Heart left ventricle (tissue), 16 donors: ENCODE results near the gene FCHSD2. TPM values are rescaled to one million over a fixed set of nuclear protein-coding genes. Genes with fewer than 3 reads are reported as not detected.
"Not testable (repeated sequence)": the region's sequence is repeated elsewhere in the genome, so short reads cannot be mapped to it uniquely, and the experiment has no call there.

ENCODE experiments used
- ATAC-seq, 4 donors: fragments of 200-7000 bp; cut with Tn5 transposase; one replicate each; pipeline ENCODE4 v1.9.1; 2020 to 2022; ENCODE audit warnings: moderate library complexity in 4 of 4, mild to moderate bottlenecking in 3 of 4, moderate number of reproducible peaks in 1 of 4
- DNase-seq, 5 donors: peaks; one replicate each; pipeline ENCODE4 v3.0.0-alpha.2; 2020
- H3K27ac ChIP-seq, 12 donors: fragments of 200-600 bp; sonication (generic) in 4 of 12; one replicate each; pipeline versions ENCODE4 v1.5.0 to v1.8.0; 2016 to 2022; ENCODE audit warnings: mild to moderate bottlenecking in 2 of 12
- H3K27me3 ChIP-seq, 9 donors: fragments of 200-600 bp; sonication (generic) in 2 of 9; one replicate each; pipeline versions ENCODE4 v1.5.1 to v1.8.0; 2016 to 2022; ENCODE audit warnings: mild to moderate bottlenecking in 3 of 9
- H3K36me3 ChIP-seq, 9 donors: fragments of 200-600 bp; sonication (generic) in 2 of 9; one replicate each; pipeline versions ENCODE4 v1.5.0 to v1.8.0; 2018 to 2022; ENCODE audit warnings: mild to moderate bottlenecking in 2 of 9
- H3K4me1 ChIP-seq, 12 donors: fragments of 200-600 bp; sonication (generic) in 4 of 12; one replicate each; pipeline versions ENCODE4 v1.5.0 to v1.8.0; 2016 to 2022; ENCODE audit warnings: mild to moderate bottlenecking in 3 of 12
- H3K4me3 ChIP-seq, 12 donors: fragments of 200-600 bp; sonication (generic) in 4 of 12; one replicate each; pipeline versions ENCODE4 v1.5.0 to v1.8.0; 2017 to 2022; ENCODE audit warnings: mild to moderate bottlenecking in 9 of 12, moderate library complexity in 4 of 12
- H3K9me3 ChIP-seq, 12 donors: fragments of 200-600 bp; sonication (generic) in 4 of 12; one replicate each; pipeline versions ENCODE4 v1.5.0 to v1.8.0; 2016 to 2022; ENCODE audit warnings: mild to moderate bottlenecking in 1 of 12
- CTCF ChIP-seq, 12 donors: fragments of 200-600 bp; sonication (generic) in 4 of 12; IDR thresholded peaks; one replicate each; pipeline versions ENCODE4 v1.5.0 to v1.8.0; 2018 to 2022; ENCODE audit warnings: antibody characterized with exemption in 12 of 12, mild to moderate bottlenecking in 5 of 12
- POLR2A ChIP-seq, 2 donors: fragments of 450-650 bp; IDR thresholded peaks; one replicate each; pipeline ENCODE4 v1.6.1; 2017; ENCODE audit warnings: antibody characterized with exemption in 2 of 2, mild to moderate bottlenecking in 2 of 2, moderate library complexity in 2 of 2
- WGBS, 4 donors: extraction: QIAGEN DNeasy Blood & Tissue Kit in 2 of 4; methylation state at CpG; one replicate each; pipeline versions ENCODE4 v1.1.5 to v1.1.7; 2013 to 2018; 5-methylcytosine and 5-hydroxymethylcytosine counted together
- intact Hi-C, 10 donors: fragments of 100-400 bp; cut with DNase I; formaldehyde crosslinking; loops; one replicate each; pipeline versions ENCODE4 v1.11.1 to v1.14.2; 2022
- polyA plus RNA-seq, 2 donors: library from polyadenylated mRNA; stranded (reverse); fragments of 200-250 nt; gene quantifications; one replicate each; pipeline ENCODE4 v1.2.3, GENCODE V29; 2013
- total RNA-seq, 9 donors: library from RNA; depleted of rRNA in 2 of 9; stranded (reverse); fragments of >200 nt in 2 of 9; fragmentation: NEBNext Ultra II Directional in 3 of 9; extraction: Animal tissue kit (Norgen Biotek cat#: 25700) in 3 of 9; gene quantifications; one replicate each; pipeline versions ENCODE4 v1.1.0 to v1.2.4, GENCODE V29; 2016 to 2023
- donor health status: ischemic (EF 13 %, LVEDD 7.1; RV severe dilation, severe dysfunction).
- donor health status: healthy with polysubstance abuse.
- donor health status: DM: no; HTN: yes; CAD: no.
- donor health status: DM: no; HTN: no; CAD: no.
- donor health status: ischemic (EF 25% LVEDD 6.9; RV normal size, moderate dysfunction).
- donor health status: ischemic (EF 25% LVEDD 5.7; RV mildly dilated, moderate dysfunction).
- donor health status: healthy.
- donor health status: DM: yes; HTN: yes; CAD: no.
- donor health status: ischemic (EF 35%, LVEDD 5.7; RV mildly dilated, moderate dysfunction).
- donor health status: nonischemic (EF 11% LVEDD 7.7; RV severe dilation, severe dysfunction).
- donor health status: DM: yes; HTN: yes; CAD: no.
- donor health status: PGD.
- donor health status: ischemic (EF 29% LVEDD 5.4; RV normal size, mild dysfunction).
- donor health status: nonischemic (EF 23%, LVEDD 6.1; RV moderate dilation, normal function).

FCHSD2 gene
- total and polyA plus RNA-seq, 11 donors: 9.9 to 61.1 (median 39.0) TPM

- TF ChIP-seq POLR2A (IDR thresholded peaks at IDR 0.05): no peak
- TF ChIP-seq CTCF (IDR thresholded peaks at IDR 0.05): no peak
- no peaks in the 10 kb centered on the region for H3K27me3 ChIP-seq
- no peak overlapping the region for H3K27ac ChIP-seq
- 95 to 98% (median 95%) methylated on average over 2 of the region's 2 CpGs for WGBS, 4 donors
- H3K9me3 ChIP-seq: no peaks in the 10 kb centered on the region
- H3K4me3 ChIP-seq: no peak overlapping the region
- DNase-seq: no peak
- intact Hi-C loops: no loop called here
- peaks cover 0 to 77% (median 68%) of the 10 kb centered on the region in 9 donors for H3K36me3 ChIP-seq
- no peak for ATAC-seq
- peaks cover 0 to 74% (median 11%) of the 10 kb centered on the region in 12 donors for H3K4me1 ChIP-seq
Observed at GRCh38 chr11:72983560-72983959, 158.6 kb downstream of the FCHSD2 start.

- H3K9me3 ChIP-seq: peaks cover 0 to 7% (median 0%) of the 10 kb centered on the region in 12 donors
- intact Hi-C loops: no loop called here
- H3K36me3 ChIP-seq: peaks cover 0 to 69% (median 64%) of the 10 kb centered on the region in 9 donors
- TF ChIP-seq CTCF (IDR thresholded peaks at IDR 0.05): no peak
- TF ChIP-seq POLR2A (IDR thresholded peaks at IDR 0.05): no peak
- peaks cover 0 to 68% (median 9%) of the 10 kb centered on the region in 12 donors for H3K4me1 ChIP-seq
- H3K4me3 ChIP-seq: no peak overlapping the region
- peak overlapping the region in 1 of 12 donors; percentile 37 for H3K27ac ChIP-seq
- ATAC-seq: no peak
- WGBS, 4 donors: 68 to 72% (median 69%) methylated on average over 3 of the region's 3 CpGs
- DNase-seq: no peak
- H3K27me3 ChIP-seq: no peaks in the 10 kb centered on the region
Observed at GRCh38 chr11:72981971-72982685, 160.0 kb downstream of the FCHSD2 start.

DNA sequence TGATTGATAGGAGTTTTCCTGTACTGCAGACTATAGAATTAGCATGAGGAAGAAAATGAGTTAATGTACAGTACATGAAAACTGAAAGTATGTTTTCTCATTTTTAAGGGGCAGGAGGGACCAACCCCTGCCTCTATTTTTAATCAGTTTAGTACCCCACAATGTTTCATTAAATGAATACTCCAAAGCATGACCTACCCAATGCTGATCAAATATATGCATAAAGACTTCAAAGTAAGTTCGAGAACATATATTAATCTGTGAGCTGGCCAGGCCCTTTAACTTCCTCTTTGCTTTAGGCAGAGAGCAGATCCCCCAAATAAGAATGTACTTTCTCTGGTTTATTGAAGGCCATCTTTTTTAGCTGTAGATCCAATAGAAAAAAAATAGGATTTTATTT, 161.0 kb downstream of the FCHSD2 start:
- no peak overlapping the region for H3K4me3 ChIP-seq
- peaks cover 0 to 69% (median 9%) of the 10 kb centered on the region in 12 donors for H3K4me1 ChIP-seq
- H3K36me3 ChIP-seq: peaks cover 0 to 72% (median 58%) of the 10 kb centered on the region in 9 donors
- H3K27me3 ChIP-seq: no peaks in the 10 kb centered on the region
- peak overlapping the region in 1 of 12 donors; percentile 37 for H3K27ac ChIP-seq
- WGBS, 4 donors: 80 to 96% (median 86%) methylated on average over 1 of the region's 1 CpG
- H3K9me3 ChIP-seq: peaks cover 0 to 15% (median 0%) of the 10 kb centered on the region in 12 donors
- intact Hi-C loops: no loop called here
- TF ChIP-seq POLR2A (IDR thresholded peaks at IDR 0.05) (no peak), CTCF (IDR thresholded peaks at IDR 0.05) (no peak)
- ATAC-seq (no peak), DNase-seq (no peak)

DNA sequence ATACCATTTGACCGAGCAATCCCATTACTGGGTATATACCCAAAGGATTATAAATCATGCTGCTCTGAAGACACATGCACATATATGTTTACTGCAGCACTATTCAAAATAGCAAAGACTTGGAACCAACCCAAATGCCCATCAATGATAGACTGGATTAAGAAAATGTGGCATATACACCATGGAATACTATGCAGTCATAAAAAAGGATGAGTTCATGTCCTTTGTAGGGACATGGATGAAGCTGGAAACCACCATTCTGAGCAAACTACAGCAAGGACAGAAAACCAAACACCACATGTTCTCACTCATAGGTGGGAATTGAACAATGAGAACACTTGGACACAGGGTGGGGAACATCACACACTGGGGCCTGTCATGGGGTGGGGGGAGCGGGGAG, 164.3 kb downstream of the FCHSD2 start:
- Histone ChIP-seq H3K27ac (peak overlapping the region in 1 of 12 donors; percentile 92), H3K4me1 (peaks cover 0 to 86% (median 3%) of the 10 kb centered on the region in 12 donors), H3K36me3 (peaks cover 0 to 72% (median 39%) of the 10 kb centered on the region in 9 donors), H3K9me3 (peaks cover 0 to 15% (median 0%) of the 10 kb centered on the region in 12 donors)
- intact Hi-C loops: loop anchor here in 1 of 10 donors (10.0 kb wide), 1 partner anchor 157 kb away; no protein-coding TSS in a partner anchor
- ATAC-seq, H3K4me3 ChIP-seq, DNase-seq, H3K27me3 ChIP-seq: not testable (repeated sequence)
- 93 to 100% (median 97%) methylated on average over 2 of the region's 2 CpGs for WGBS, 4 donors

DNA sequence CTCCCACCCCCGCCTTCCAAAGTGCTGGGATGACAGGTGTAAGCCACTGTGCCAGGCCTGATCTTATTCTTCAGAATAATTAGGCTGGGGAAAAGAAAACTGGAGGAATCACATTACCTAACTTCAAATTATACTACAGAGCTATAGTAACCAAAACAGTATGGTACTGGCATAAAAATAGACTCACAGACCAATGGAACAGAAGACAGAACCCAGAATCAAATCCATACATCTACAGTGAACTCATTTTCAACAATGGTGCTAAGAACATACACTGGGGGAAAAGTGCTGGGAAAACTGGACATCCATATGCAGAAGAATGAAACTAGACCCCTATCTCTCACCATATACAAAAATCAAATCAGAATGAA, 165.6 kb downstream of the FCHSD2 start:
- Histone ChIP-seq H3K9me3 (peaks cover 0 to 15% (median 0%) of the 10 kb centered on the region in 12 donors), H3K36me3 (peaks cover 0 to 64% (median 28%) of the 10 kb centered on the region in 9 donors), H3K27ac (peak overlapping the region in 9 of 12 donors; percentile 41 to 92 (median 55)), H3K4me1 (peaks cover 0 to 87% (median 8%) of the 10 kb centered on the region in 12 donors)
- WGBS, 4 donors: 94 to 100% (median 99%) methylated on average over 1 of the region's 1 CpG
- not testable (repeated sequence) for ATAC-seq, H3K27me3 ChIP-seq, DNase-seq, H3K4me3 ChIP-seq
- intact Hi-C loops: loop anchor here in 1 of 10 donors (10.0 kb wide), 1 partner anchor 158 kb away; no protein-coding TSS in a partner anchor
